Hematopoietic multipotent progenitor cell treated with erythropoietin and hydrocortisone succinate and interleukin-3 and kit ligand, for 4 days (in vitro differentiated cells): ENCODE data around the gene PKP2.

Source experiments
- DNase-seq: peaks from one replicate; pipeline ENCODE4 v3.0.0-alpha.2; 2015

PKP2 gene

DNA sequence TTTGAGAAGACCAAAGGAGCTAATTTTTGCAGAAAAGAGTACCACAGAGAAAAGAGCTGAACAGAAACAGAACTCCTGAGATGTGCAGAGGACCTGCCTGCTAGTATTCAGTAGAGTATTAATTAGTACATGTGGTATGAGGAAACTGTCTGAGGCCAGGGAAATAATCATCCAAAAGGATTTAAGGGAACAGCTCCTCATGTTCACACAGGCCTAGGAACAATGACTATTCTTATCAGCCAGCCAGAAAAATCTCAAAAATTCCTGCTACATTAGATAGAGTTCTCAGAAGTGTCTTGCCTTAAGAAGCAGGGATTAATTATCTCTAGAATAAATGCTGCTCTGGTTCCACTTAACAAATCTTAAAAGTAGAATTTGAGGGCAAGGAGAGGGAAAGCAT lies 36.4 kb downstream of the PKP2 start:
- DNase-seq, result no peak

- no peak for DNase-seq
Observed at GRCh38 chr12:32859389-32859788, 37.2 kb downstream of the PKP2 start.

DNA sequence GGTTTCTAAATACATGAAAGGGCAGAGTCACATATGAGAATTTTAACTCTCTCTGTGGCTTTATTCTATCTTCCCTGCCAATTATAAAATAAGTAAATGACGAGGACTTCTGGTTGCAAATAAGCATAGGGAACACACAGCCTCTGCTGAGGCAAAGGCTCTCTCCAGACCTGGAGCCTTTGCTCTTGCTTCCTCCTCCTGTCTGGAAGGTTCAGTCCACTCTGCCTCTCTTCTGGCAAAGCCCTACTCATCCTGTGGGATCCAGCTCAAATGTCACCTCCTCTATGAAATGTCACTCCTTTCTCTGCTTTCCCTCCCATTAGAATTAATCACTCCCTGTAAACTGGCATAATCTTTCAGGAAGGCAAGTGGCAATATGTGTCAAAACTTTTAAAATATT lies 41.9 kb downstream of the PKP2 start:
- no peak for DNase-seq

DNA sequence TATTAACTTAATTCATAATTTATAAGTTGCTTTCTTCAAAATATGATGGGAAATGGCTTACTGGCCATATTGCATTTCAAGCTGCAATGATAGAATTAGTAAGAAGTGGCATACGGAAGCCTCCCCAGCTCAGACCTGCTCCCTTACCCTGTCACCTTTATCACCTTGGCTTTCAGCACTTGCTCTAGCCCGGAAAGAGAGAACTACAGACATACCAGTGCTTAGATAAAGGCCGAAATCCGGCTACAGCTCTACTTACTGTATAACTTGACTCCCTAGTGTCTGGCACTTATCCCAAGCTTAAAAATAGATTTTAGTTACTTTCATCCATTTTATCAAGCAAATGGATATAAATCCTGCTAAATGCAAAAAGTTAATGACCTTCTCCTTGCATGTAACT lies 42.5 kb downstream of the PKP2 start:
- DNase-seq, result no peak

GRCh38 chr12:32847287-32847686 lies 49.3 kb downstream of the PKP2 start:
- no peak for DNase-seq

DNA sequence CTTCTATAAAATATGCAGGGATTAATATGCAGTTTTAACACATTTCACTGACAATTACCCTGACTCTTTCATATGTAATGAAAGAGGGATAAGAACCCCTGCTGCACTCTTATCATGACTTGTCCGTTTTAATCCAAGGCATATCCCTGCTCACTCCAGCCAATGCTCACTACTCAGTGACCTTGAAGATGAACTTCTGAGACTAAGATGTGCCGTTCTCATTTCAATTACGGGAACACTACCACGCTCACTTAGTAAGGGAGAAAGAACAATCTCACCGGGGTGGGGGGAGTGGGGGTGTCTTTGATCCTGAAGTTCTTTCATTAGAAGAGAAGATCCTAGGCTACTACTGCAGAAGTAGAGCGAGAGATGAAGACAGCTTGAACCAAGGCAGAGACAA lies 50.5 kb downstream of the PKP2 start:
- no peak for DNase-seq

- DNase-seq, result no peak
Observed at GRCh38 chr12:32843528-32844095, 53.0 kb downstream of the PKP2 start.

DNA sequence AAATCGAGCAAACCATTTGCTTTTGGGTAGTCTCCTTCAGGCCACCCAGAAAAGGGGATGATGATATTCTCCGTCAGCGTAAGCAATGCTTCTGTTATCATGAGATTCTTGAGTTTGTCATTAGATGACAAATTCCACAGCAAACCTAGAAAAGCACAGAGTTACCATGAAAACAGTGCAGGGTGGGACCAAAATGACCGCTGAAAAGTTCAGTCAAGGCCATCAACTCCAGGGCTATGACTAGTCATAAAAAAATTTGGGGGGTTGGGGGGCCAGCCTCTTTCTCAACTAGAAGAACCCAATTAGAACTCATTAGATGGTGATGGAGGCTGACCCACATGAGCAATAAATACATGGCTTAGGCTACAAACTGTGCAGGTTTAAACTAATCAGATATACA lies 55.5 kb downstream of the PKP2 start:
- no peak for DNase-seq

GRCh38 chr12:32839828-32840227 lies 56.7 kb downstream of the PKP2 start:
- DNase-seq, result no peak

DNA sequence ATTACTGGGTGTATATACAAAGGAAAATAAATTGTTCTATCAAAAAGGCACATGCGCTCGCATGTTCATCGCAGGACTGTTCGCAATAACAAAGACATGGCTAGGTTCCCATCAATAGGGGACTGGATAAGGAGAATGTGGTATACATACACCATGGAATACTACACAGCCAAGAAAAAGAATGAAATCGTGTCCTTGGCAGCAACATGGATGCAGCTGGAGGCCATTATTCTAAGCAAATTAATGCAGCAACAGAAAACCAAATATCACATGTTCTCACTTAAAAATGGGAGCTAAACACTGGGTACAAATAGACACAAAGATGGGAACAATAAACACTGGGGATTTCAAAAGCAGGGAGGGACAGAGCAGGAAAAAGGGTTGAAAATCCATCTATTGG lies 58.6 kb downstream of the PKP2 start:
- DNase-seq, result no peak

DNA sequence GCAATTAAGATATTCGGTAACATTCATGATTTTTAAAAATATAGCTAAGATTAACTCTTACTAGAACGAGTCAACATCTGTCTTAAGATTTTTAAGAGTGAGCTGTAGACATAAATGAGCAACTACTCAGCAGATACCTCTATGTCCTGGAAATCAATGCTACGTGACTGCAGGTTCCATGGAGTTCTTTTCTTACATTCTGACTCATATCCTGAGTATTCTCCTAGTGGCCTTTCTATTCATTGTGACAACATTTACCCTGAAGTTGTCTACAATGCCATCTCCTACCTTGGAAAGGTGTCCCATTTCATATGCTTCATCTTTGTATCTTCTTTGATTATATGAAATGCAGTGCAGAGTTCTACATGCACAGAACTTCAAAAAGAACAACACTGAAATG lies 59.9 kb downstream of the PKP2 start:
- DNase-seq, result no peak

DNA sequence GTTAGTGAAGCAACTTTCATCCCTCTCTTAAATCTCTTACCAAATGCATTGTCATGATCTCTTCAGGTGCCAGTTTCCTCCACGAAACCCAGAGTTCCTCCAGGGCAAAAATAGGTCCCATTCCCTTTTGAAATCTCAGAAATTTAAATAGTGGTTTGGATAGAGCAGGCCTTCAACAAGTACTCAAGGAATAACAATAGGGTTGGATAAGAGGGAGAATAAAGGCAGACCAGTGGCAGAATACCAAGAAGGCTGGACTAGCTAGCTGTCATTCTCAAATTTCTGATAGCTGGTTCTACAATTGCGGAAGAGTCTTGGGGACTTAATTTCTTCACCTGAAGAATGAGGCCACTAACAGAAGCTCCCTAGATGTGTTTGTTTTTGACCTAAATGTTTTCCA lies 62.5 kb downstream of the PKP2 start:
- no peak for DNase-seq

- no peak for DNase-seq
Observed at GRCh38 chr12:32828552-32828951, 68.0 kb downstream of the PKP2 start.

DNA sequence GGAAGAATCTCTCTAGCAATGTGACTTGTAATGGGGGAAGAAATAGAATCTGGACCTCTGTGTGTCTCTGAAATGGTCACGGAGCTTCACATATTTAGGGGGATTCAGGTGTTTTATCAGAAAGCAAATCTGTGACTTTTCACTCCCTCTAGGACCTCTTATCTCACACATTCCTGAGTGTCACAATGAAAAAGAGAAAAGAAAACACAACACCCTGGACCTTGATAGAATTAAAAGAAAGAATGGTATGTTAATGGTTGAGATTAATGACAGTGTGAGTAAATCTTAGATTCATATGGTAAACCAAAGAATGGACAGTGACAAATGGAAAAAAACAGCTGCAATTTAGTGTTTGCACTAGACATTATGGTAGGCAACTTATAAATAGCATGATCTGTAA lies 68.5 kb downstream of the PKP2 start:
- DNase-seq, result no peak

- DNase-seq, result no peak
Observed at GRCh38 chr12:32826807-32827412, 69.7 kb downstream of the PKP2 start.

DNA sequence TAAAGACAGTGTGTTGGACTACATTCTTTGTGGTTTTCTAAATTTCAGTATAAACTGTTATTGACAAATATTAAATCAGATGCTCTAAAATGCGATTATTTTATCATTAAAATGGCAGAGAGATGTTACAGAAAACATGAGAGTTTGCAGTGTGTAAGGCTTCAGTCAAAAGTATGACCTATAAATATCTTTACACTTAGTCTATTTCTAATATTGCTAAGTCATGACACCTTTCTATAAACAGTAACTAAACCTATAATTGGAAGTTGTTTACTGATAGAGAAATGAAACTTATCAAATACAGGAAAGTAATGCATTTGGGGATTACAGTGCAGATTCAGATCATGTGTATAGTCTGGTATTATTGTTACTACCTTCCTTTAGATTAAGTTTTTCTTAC lies 72.0 kb downstream of the PKP2 start:
- DNase-seq, result no peak

GRCh38 chr12:32822344-32822743 lies 74.2 kb downstream of the PKP2 start:
- no peak for DNase-seq

DNA sequence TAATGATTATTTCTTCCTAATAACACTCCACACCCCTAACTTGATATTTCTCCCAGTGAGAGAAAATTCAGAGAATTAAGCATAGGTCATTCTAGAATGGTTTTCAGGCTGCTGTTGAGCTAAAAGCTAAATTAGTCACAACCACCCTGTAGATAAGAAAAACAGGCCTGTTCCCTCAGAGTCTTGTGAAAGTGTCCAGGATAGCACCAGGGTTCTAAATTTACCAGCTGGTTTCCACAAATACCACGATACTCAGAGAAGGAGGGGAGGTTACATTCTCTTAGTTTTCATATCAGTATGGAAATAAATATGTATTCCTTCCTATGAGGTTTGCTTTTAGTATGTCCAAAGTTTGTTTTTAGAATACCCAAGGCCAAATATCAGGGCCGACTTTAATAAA lies 74.9 kb downstream of the PKP2 start:
- DNase-seq, result peak; percentile 25

- no peak for DNase-seq
Observed at GRCh38 chr12:32821293-32821692, 75.3 kb downstream of the PKP2 start.

- DNase-seq, result no peak
Observed at GRCh38 chr12:32820376-32820931, 76.1 kb downstream of the PKP2 start.

DNA sequence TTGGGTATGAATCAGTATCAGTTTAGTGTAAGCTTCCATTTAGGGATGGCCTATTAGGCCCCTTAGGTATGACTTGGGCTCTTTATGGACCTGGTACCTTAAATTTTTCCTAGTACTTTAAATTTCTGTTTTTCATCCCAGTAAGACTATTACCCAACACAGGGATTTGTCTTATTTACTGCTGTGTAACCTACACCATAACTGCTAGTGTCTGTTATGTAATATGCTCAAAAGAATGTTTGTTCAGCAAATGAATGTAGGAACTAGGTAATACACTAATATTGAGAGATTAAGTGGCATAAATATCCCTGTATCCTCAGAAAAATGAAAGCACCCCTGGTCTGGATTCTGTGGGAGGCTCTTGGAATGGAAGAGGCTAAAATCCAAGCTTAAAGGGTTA lies 77.2 kb downstream of the PKP2 start:
- no peak for DNase-seq

DNA sequence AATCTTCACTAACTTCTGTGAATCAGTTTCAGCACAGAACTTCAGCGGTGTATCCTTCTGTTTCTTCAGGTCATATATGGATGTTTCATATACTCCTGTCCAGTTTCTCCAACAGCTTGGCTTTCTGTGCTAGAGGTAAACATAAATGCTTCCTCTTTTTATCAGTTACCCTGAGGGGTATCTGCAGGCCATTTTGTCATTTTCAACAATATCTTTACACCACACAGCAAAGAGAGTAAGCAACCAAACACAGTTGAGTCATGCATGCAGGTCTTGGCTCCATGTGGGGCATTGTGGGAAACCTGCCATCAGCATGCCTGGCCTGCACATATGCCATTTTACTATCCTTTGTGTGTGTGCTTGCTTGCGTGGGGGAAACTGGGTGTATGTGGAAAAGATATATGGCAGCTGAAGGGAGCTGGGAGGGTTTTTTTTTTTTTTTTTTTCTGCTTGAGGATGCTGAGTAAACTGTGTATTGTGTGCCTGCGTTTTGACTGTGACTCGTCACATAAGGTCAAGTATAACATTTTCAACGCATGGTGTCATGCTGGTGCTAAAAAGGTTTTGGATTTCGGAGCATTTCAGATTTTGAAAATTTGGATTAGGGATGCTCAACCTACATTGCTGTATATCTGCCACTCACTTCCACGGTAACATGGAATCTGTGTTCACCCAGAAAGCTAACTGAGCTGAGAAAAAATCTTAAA lies 84.7 kb downstream of the PKP2 start:
- DNase-seq, result no peak

DNA sequence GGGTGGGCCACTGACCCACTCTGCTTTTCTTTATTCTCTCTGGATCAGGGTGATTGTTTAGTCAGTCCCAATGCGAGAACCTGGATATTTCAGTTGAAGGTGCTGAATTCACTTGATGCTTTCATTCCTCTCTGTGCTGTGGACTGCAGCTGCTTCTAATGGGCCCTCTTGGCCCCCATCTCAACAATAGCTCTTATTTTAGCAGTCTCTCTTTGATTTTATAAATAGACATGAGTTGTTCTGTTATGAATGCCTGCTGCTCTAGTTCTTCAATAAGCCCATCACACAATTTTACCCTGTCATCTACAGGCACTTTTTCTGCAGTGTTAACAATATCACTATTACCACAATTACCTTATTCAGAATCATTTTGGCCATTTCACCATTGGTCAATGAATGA lies 86.7 kb downstream of the PKP2 start:
- DNase-seq, result no peak

DNA sequence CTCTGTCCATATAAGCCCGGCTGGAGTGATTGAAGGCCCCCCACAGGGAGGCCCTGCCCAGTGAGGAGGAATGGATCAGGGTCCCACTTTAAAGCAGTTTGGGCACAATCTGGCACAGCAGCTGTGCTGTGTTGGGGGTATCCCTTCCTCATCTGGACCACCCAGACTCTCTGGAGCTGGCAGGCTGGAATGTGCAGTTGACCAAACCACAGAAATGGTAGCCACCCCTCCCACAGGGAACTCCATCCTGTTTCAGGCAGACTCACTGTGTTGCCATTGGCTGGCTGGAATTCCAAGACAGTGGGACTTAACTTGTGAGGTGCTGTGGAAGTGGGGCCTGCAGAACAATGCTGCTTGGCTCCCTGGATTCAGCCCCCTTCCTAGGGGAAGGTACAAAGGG lies 87.4 kb downstream of the PKP2 start:
- DNase-seq, result no peak

GRCh38 chr12:32804301-32804700 lies 92.3 kb downstream of the PKP2 start:
- no peak for DNase-seq
